SU-DHL-6 (cell line): ENCODE measurements around the gene ARAP1.

Source experiments
- H2AFZ ChIP-seq: fragments of 200-600 bp; sonication (generic); 2 replicates; pipeline ENCODE4 v1.6.1; 2014; ENCODE audit warnings: low read depth, mild to moderate bottlenecking, moderate library complexity, mixed read lengths, antibody characterized with exemption, low read length; ENCODE audit not compliant: severe bottlenecking
- H3F3A ChIP-seq: fragments of 200-600 bp; shearing (Covaris generic); 2 replicates; pipeline ENCODE4 v1.6.0; 2016; ENCODE audit warnings: antibody characterized with exemption, mild to moderate bottlenecking; ENCODE audit not compliant: insufficient read depth
- H3K27ac ChIP-seq: fragments of 200-600 bp; sonication (generic); 2 replicates; pipeline ENCODE4 v1.5.1; 2016; ENCODE audit warnings: low read depth, mild to moderate bottlenecking, low read length, moderate library complexity, mixed read lengths
- H3K27me3 ChIP-seq: fragments of 200-600 bp; sonication (generic), shearing (Covaris generic); 2 replicates; pipeline ENCODE4 v1.6.0; 2014; ENCODE audit warnings: mild to moderate bottlenecking, low read length
- H3K36me3 ChIP-seq: fragments of 200-600 bp; sonication (generic); 2 replicates; pipeline ENCODE4 v1.6.1; 2014; ENCODE audit warnings: mild to moderate bottlenecking, low read length, mixed read lengths
- H3K4me2 ChIP-seq: fragments of 300-600, 200-600 bp; shearing (Covaris generic), sonication (generic); 2 replicates; pipeline ENCODE4 v1.6.0; 2014; ENCODE audit warnings: low read length, low read depth, mild to moderate bottlenecking; ENCODE audit not compliant: poor library complexity, severe bottlenecking
- H3K4me3 ChIP-seq: fragments of 200-600 bp; sonication (generic); 2 replicates; pipeline ENCODE4 v1.5.1; 2014; ENCODE audit warnings: antibody characterized with exemption, low read length, mild to moderate bottlenecking, mixed read lengths; ENCODE audit not compliant: insufficient read depth, poor library complexity, severe bottlenecking
- H3K79me2 ChIP-seq: fragments of 200-600 bp; sonication (generic); 2 replicates; pipeline ENCODE4 v1.6.1; 2014; ENCODE audit warnings: mild to moderate bottlenecking, low read length, moderate library complexity; ENCODE audit not compliant: insufficient read depth
- H3K9ac ChIP-seq: fragments of 200-600 bp; sonication (generic); 2 replicates; pipeline ENCODE4 v1.7.0; 2014; ENCODE audit warnings: mild to moderate bottlenecking, low read length
- H3K9me2 ChIP-seq: fragments of 200-600 bp; sonication (generic); replicated peaks from 2 replicates; pipeline ENCODE4 v1.6.1; 2014; ENCODE audit warnings: low read length; ENCODE audit not compliant: insufficient read depth
- H3K9me3 ChIP-seq: fragments of 200-600 bp; sonication (generic); 2 replicates; pipeline ENCODE4 v1.6.1; 2014; ENCODE audit warnings: low read length, mixed read lengths; ENCODE audit not compliant: insufficient read depth
- H4K20me1 ChIP-seq: fragments of 200-600 bp; sonication (generic); 2 replicates; pipeline ENCODE4 v1.6.1; 2014; ENCODE audit warnings: low read depth, mild to moderate bottlenecking, antibody characterized with exemption, low read length, moderate library complexity, mixed read lengths
- CTCF ChIP-seq: fragments of 200-600 bp; sonication (generic); IDR thresholded peaks from one replicate; pipeline ENCODE4 v1.5.1; 2017; ENCODE audit warnings: antibody characterized with exemption, mild to moderate bottlenecking, low read length, moderate library complexity; ENCODE audit not compliant: insufficient read depth, poor library complexity, severe bottlenecking
- EZH2phosphoT487 ChIP-seq: fragments of 200-600 bp; sonication (generic), shearing (Covaris generic); conservative IDR thresholded peaks from 2 replicates; pipeline ENCODE4 v1.6.1; 2018; ENCODE audit warnings: mild to moderate bottlenecking, antibody characterized with exemption, low read length, moderate library complexity, mixed read lengths

ARAP1 gene

DNA sequence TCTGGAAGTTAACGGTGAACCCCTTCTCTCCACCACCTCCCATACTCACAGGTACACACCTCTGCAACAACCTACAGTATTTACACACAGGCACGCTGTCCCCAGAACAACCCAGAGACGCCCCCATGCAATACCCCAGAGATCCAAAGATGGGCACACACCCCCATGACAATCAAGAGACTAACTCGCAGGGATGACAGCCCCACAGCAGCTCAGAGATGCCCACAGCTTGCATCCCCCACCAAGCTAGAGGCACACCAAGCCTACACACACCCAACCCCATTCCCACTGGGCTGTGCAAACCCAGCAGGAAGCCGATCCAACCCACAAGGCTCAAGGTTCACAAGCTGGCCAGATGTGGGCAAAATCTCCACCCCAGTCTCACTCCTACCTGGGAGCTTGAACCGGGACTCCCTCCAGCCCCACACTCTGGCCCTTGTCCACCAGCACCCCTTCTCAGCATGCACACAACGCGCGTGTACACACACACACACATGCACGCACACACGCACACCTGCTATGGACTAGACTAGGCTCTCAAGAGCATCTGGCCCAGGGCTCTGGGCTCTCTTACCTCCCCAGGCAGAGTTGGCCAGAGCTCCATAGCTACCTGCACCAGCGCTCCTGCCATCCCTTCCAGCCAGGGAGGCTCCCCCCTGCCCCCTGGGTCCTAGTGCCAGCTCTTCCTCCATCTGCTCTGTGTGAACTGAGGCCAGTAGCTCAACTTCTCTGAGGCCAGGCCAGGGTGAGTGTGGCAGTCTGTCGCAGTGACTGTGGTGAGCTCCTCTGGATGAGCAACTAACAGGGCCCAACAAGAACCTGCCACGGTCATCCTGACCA, 30.1 kb upstream of the ARAP1 start:
- no peak for TF ChIP-seq EZH2phosphoT487
- TF ChIP-seq CTCF = no peak
- H3K9ac ChIP-seq = no peak overlapping the region
- H3F3A ChIP-seq = no peaks in the 10 kb centered on the region
- H3K9me3 ChIP-seq = no peaks in the 10 kb centered on the region
- no peaks in the 10 kb centered on the region for H4K20me1 ChIP-seq
- no peak overlapping the region for H2AFZ ChIP-seq
- peak overlapping the region; percentile 36 for H3K4me2 ChIP-seq
- H3K36me3 ChIP-seq = no peaks in the 10 kb centered on the region
- no peaks in the 10 kb centered on the region for H3K27me3 ChIP-seq
- no peak overlapping the region for H3K27ac ChIP-seq
- no peaks in the 10 kb centered on the region for H3K9me2 ChIP-seq
- no peak overlapping the region for H3K4me3 ChIP-seq
- no peaks in the 10 kb centered on the region for H3K79me2 ChIP-seq

DNA sequence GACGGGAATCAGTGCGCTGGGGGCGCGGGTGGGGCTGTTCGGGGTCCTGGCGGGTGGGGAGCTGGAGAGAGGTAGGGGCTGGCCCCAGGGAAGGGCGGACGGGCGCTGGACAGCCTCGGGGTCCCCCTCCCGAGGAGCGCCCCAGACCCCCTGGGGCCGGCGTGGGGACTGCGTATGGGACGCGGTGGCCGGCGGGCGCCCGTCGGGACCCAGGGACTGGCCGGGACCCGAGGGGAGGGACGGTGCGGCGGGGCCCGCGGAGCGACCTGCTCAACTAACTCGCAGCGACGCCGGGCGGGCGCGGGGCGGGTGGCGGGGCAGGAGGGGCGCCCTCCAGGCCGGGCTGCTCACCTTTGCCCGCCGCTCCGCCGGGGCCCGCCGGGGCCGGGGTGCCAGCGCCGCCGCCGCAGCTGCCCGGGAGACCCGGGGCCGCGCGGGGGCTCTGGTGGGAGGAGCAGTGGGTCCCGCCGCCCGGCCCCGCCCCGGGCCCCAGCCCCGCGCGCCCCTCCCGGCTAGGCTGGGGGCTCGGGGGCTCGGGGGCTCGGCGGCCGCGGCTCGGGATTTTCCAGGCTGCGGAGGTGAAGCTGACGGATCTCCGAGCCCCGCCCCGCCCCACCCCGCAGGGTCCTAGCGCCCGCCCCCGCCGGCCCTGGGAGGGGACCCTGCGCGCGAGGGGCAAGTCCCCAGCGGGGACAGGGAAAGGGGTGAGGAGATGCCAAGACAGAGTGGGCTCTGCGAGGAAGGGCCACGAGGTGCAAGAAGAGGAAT, 29.3 kb upstream of the ARAP1 start:
- H3K4me3 ChIP-seq = no peak overlapping the region
- TF ChIP-seq CTCF (no peak), EZH2phosphoT487 (no peak)
- H3K9me3 ChIP-seq = no peaks in the 10 kb centered on the region
- H2AFZ ChIP-seq = no peak overlapping the region
- no peak overlapping the region for H3K9ac ChIP-seq
- no peaks in the 10 kb centered on the region for H3K27me3 ChIP-seq
- H3K27ac ChIP-seq = no peak overlapping the region
- H3K9me2 ChIP-seq = no peaks in the 10 kb centered on the region
- H3K4me2 ChIP-seq = peak overlapping the region; percentile 36
- no peaks in the 10 kb centered on the region for H4K20me1 ChIP-seq
- no peaks in the 10 kb centered on the region for H3F3A ChIP-seq
- H3K79me2 ChIP-seq = no peaks in the 10 kb centered on the region
- no peaks in the 10 kb centered on the region for H3K36me3 ChIP-seq

DNA sequence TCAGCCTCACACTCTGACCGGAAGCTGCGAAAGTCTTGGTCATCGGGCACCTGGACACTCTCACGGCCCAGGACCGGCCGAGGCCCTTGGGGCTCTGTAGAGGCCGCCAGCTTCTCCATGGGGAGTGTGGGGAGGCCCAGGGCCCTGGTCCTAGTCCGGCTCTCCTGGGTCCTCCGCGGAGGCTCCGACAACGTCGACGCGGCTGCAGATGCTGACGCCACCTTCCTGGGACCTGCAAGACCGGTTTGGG, 28.8 kb upstream of the ARAP1 start:
- peak overlapping the region; percentile 36 for H3K4me2 ChIP-seq
- H2AFZ ChIP-seq = no peak overlapping the region
- H4K20me1 ChIP-seq = no peaks in the 10 kb centered on the region
- no peak overlapping the region for H3K9ac ChIP-seq
- H3K36me3 ChIP-seq = no peaks in the 10 kb centered on the region
- no peaks in the 10 kb centered on the region for H3K9me2 ChIP-seq
- no peak overlapping the region for H3K27ac ChIP-seq
- TF ChIP-seq EZH2phosphoT487 (no peak), CTCF (no peak)
- H3K79me2 ChIP-seq = no peaks in the 10 kb centered on the region
- no peaks in the 10 kb centered on the region for H3F3A ChIP-seq
- no peaks in the 10 kb centered on the region for H3K27me3 ChIP-seq
- H3K4me3 ChIP-seq = no peak overlapping the region
- H3K9me3 ChIP-seq = no peaks in the 10 kb centered on the region
